K562 (cell line): Measurements from ENCODE around the gene MCL1. TPM values are rescaled to one million over a fixed set of nuclear protein-coding genes. Genes with fewer than 3 reads are reported as not detected.
A peak's percentile ranks its signal among the peaks of the same experiment; 100 is the strongest.

Experiments
- CHD7 ChIP-seq: fragments of 200-600 bp; sonication (generic); IDR thresholded peaks from one replicate; pipeline ENCODE4 v1.6.1; 2012; ENCODE audit warnings: mild to moderate bottlenecking, low read depth, low read length, inconsistent platforms
- HBP1 ChIP-seq: fragments of 450-650 bp; formaldehyde crosslinking; IDR thresholded peaks from 2 replicates; pipeline ENCODE4 v1.4.0; 2022; ENCODE audit warnings: missing genetic modification characterization
- SMARCC2 ChIP-seq: fragments of 450-650 bp; IDR thresholded peaks from 2 replicates; pipeline ENCODE4 v1.6.1; 2017; ENCODE audit warnings: antibody characterized with exemption, moderate library complexity, mild to moderate bottlenecking, low read depth
- TEAD4 ChIP-seq, 2 experiments: sonication (generic) in 1 of 2; formaldehyde crosslinking in 1 of 2; IDR thresholded peaks; 2 replicates each; pipeline versions ENCODE4 v1.6.1 to v1.8.0; 2012 to 2022; ENCODE audit warnings: borderline replicate concordance in 1 of 2, inconsistent platforms in 1 of 2, low read length in 1 of 2, mild to moderate bottlenecking in 1 of 2, missing genetic modification reagents in 1 of 2
- TFE3 ChIP-seq: fragments of 450-650 bp; formaldehyde crosslinking; IDR thresholded peaks from 2 replicates; pipeline ENCODE4 v1.4.0; 2020; ENCODE audit warnings: mild to moderate bottlenecking, mixed read lengths
- UBTF ChIP-seq, 2 experiments: IDR thresholded peaks; 2 replicates each; pipeline ENCODE4 v1.6.1; 2012; ENCODE audit warnings: improper control_type of control experiment in 2 of 2, low read depth in 2 of 2, low read length in 2 of 2, borderline replicate concordance in 1 of 2
- ZNF766 ChIP-seq: fragments of 200-800 bp; sonication (Bioruptor generic); conservative IDR thresholded peaks from 2 replicates; pipeline ENCODE4 v1.6.1; 2016; ENCODE audit warnings: missing genetic modification characterization, missing compliant biosample characterization
- polyA plus RNA-seq, 8 experiments: library from polyadenylated mRNA; depleted of rRNA in 4 of 8; stranded (reverse) in 5 of 8; unstranded in 3 of 8; fragments of >200 nt; fragmentation: Nextera tagmentation in 2 of 8; fragmentation: Illumina TruSeq in 1 of 8; extraction: Ambion mirVana in 2 of 8; extraction: Trizol in 1 of 8; gene quantifications; 2 replicates each; pipeline versions ENCODE4 v1.2.1 to v1.2.3, GENCODE V29; 2011 to 2014; ENCODE audit warnings: inconsistent platforms in 1 of 8, missing spikeins in 1 of 8
- total RNA-seq, 7 experiments: library from RNA; depleted of rRNA in 6 of 7; stranded (reverse); fragments of >200 nt in 6 of 7; fragmentation: Illumina TruSeq in 2 of 7; extraction: Trizol in 2 of 7; gene quantifications; 2 replicates each; pipeline versions ENCODE4 v1.2.1 to v1.2.3, GENCODE V29; 2011 to 2021; ENCODE audit warnings: low replicate concordance in 1 of 7

The MCL1 gene
- total and polyA plus RNA-seq, 9 of the 15 experiments (the other 6 are each of a cell fraction or from before 2014, with no cell fraction given) = 27.1 to 224 (median 138) TPM

GRCh38 chr1:150552128-150552910 is 27.1 kb downstream of the MCL1 start (continued):
- no peak for TF ChIP-seq CHD7
- TF ChIP-seq UBTF (IDR thresholded peaks at IDR 0.05; ENCODE audit: borderline replicate concordance in 1 of 2, low read depth in 2 of 2, low read length in 2 of 2) = peak in 1 of 2 experiments; percentile 56; a peak in 1 of 4 replicates
- TF ChIP-seq TFE3 (CRISPR knock-in tag) = no peak
- peak; percentile 47; the same call in 1 of the 2 replicates for TF ChIP-seq TEAD4 (IDR thresholded peaks at IDR 0.05; ENCODE audit: low read length)
- no peak for TF ChIP-seq TEAD4 (CRISPR knock-in tag; IDR thresholded peaks at IDR 0.05; ENCODE audit: borderline replicate concordance)
- TF ChIP-seq ZNF766 (CRISPR knock-in tag) = no peak
- peak; percentile 51; the same call in 1 of the 2 replicates for TF ChIP-seq SMARCC2
- peak; percentile 20 for TF ChIP-seq HBP1 (CRISPR knock-in tag)
